ENCODE data around the gene TRAF3IP1.

TRAF3IP1 gene

DNA sequence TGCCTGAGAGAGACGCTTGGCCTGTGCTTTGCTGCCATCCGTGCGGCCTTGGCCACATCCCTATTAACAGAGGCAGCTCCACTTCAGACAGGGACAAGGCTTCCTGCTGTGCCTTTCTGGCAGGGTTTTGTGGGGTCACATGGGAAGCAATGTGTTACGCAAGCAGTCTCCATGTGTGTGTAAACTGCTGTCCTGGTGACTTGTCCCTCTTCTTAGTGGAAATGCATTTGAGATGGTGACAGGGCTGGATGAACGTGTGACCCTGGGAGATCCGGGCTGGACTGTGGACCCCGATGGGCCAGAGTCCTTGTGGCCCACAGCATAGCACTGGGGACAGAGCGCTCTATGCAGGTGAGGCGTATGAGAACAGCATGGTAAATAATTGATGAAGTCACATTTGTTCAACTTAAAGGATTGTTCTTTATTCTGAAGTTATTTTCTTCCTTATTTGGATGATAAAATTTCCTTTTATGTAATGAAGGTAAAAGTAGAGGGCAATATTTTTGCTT lies 129.6 kb downstream of the TRAF3IP1 start:
- no peaks in the 10 kb centered on the region for H3K9me2 ChIP-seq (replicated peaks; ENCODE audit: control insufficient read depth, low read length)
- H3K9me3 ChIP-seq (ENCODE audit: control insufficient read depth, insufficient read depth, low read length): no peaks in the 10 kb centered on the region
- peaks cover 75% of the 10 kb centered on the region for H3K36me3 ChIP-seq (ENCODE audit: control insufficient read depth, low read length)
- no peak overlapping the region for H3K4me2 ChIP-seq (ENCODE audit: low read length)
- no peak overlapping the region for H3K27ac ChIP-seq (ENCODE audit: low read depth, low read length)
- no peak overlapping the region for H3K4me3 ChIP-seq (ENCODE audit: low read length)
- no peaks in the 10 kb centered on the region for H4K20me1 ChIP-seq (ENCODE audit: control insufficient read depth, insufficient read depth, low read depth, low read length)
- no peaks in the 10 kb centered on the region for H3F3A ChIP-seq (ENCODE audit: control insufficient read depth, insufficient read depth)
- H3K27me3 ChIP-seq (ENCODE audit: control insufficient read depth, low read length): no peaks in the 10 kb centered on the region
- TF ChIP-seq, protein P1, sequence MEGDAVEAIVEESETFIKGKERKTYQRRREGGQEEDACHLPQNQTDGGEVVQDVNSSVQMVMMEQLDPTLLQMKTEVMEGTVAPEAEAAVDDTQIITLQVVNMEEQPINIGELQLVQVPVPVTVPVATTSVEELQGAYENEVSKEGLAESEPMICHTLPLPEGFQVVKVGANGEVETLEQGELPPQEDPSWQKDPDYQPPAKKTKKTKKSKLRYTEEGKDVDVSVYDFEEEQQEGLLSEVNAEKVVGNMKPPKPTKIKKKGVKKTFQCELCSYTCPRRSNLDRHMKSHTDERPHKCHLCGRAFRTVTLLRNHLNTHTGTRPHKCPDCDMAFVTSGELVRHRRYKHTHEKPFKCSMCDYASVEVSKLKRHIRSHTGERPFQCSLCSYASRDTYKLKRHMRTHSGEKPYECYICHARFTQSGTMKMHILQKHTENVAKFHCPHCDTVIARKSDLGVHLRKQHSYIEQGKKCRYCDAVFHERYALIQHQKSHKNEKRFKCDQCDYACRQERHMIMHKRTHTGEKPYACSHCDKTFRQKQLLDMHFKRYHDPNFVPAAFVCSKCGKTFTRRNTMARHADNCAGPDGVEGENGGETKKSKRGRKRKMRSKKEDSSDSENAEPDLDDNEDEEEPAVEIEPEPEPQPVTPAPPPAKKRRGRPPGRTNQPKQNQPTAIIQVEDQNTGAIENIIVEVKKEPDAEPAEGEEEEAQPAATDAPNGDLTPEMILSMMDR (IDR thresholded peaks at IDR 0.05; ENCODE audit: low read depth, low read length, poor library complexity, severe bottlenecking): no peak
- no peak for TF ChIP-seq EZH2phosphoT487 (IDR thresholded peaks at IDR 0.05; ENCODE audit: borderline replicate concordance, low read length)
- H3K4me1 ChIP-seq (ENCODE audit: control insufficient read depth, low read length): no peaks in the 10 kb centered on the region
- H3K79me2 ChIP-seq (ENCODE audit: control insufficient read depth, low read length): peaks cover 9% of the 10 kb centered on the region; the same call in 1 of the 2 replicates

- Histone ChIP-seq H3K4me2 (ENCODE audit: low read length) (no peak overlapping the region), H3K4me1 (ENCODE audit: control insufficient read depth, low read length) (no peaks in the 10 kb centered on the region), H3K36me3 (ENCODE audit: control insufficient read depth, low read length) (peaks cover 70% of the 10 kb centered on the region), H3F3A (ENCODE audit: control insufficient read depth, insufficient read depth) (no peaks in the 10 kb centered on the region), H3K4me3 (ENCODE audit: low read length) (no peak overlapping the region), H3K9me2 (replicated peaks; ENCODE audit: control insufficient read depth, low read length) (no peaks in the 10 kb centered on the region), H3K27me3 (ENCODE audit: control insufficient read depth, low read length) (no peaks in the 10 kb centered on the region), H3K79me2 (ENCODE audit: control insufficient read depth, low read length) (peaks cover 9% of the 10 kb centered on the region; the same call in 1 of the 2 replicates), H3K9me3 (ENCODE audit: control insufficient read depth, insufficient read depth, low read length) (no peaks in the 10 kb centered on the region), H4K20me1 (ENCODE audit: control insufficient read depth, insufficient read depth, low read depth, low read length) (no peaks in the 10 kb centered on the region), H3K27ac (ENCODE audit: low read depth, low read length) (no peak overlapping the region)
- TF ChIP-seq, protein P1 (IDR thresholded peaks at IDR 0.05; ENCODE audit: low read depth, low read length, poor library complexity, severe bottlenecking): no peak
- no peak for TF ChIP-seq EZH2phosphoT487 (IDR thresholded peaks at IDR 0.05; ENCODE audit: borderline replicate concordance, low read length)
Measured at GRCh38 chr2:238450440-238450861, 130.1 kb downstream of the TRAF3IP1 start.
